ENCODE data around the gene TTLL1. TPM values are rescaled to one million over a fixed set of nuclear protein-coding genes. Genes with fewer than 3 reads are reported as not detected.

TTLL1 gene
- total and polyA plus RNA-seq, 7 donors = 2.4 to 6.4 (median 4.3) TPM

- no peak for DNase-seq
- Histone ChIP-seq H3K9me3 (no peaks in the 10 kb centered on the region), H3K27ac (no peak overlapping the region), H3K36me3 (no peaks in the 10 kb centered on the region), H3K4me1 (no peaks in the 10 kb centered on the region), H3K27me3 (no peaks in the 10 kb centered on the region), H3K4me3 (no peak overlapping the region)
- 65 to 70% methylated on average over 4 of the region's 4 CpGs for WGBS, 2 donors
- TF ChIP-seq EP300 (IDR thresholded peaks at IDR 0.05) (no peak), POLR2A (IDR thresholded peaks at IDR 0.05) (no peak), POLR2AphosphoS5 (IDR thresholded peaks at IDR 0.05) (no peak), CTCF (IDR thresholded peaks at IDR 0.05) (no peak)
- intact Hi-C loops (cut with DNase I) = no loop called here
These were observed 9.2 kb upstream of the TTLL1 start for GRCh38 chr22:43098356-43098755.

GRCh38 chr22:43096420-43096819, 7.2 kb upstream of the TTLL1 start:
- Histone ChIP-seq H3K4me1 (no peaks in the 10 kb centered on the region), H3K36me3 (no peaks in the 10 kb centered on the region), H3K27ac (no peak overlapping the region), H3K27me3 (no peaks in the 10 kb centered on the region), H3K4me3 (no peak overlapping the region), H3K9me3 (no peaks in the 10 kb centered on the region)
- intact Hi-C loops (cut with DNase I) = no loop called here
- TF ChIP-seq CTCF (IDR thresholded peaks at IDR 0.05) = no peak
- no peak for TF ChIP-seq POLR2A (IDR thresholded peaks at IDR 0.05)
- no peak for TF ChIP-seq EP300 (IDR thresholded peaks at IDR 0.05)
- no peak for TF ChIP-seq POLR2AphosphoS5 (IDR thresholded peaks at IDR 0.05)
- no peak for DNase-seq
- WGBS, 2 donors = 91% methylated on average over 8 of the region's 8 CpGs

GRCh38 chr22:43094551-43094950, 5.4 kb upstream of the TTLL1 start:
- TF ChIP-seq POLR2A (IDR thresholded peaks at IDR 0.05) (no peak), POLR2AphosphoS5 (IDR thresholded peaks at IDR 0.05) (no peak), CTCF (IDR thresholded peaks at IDR 0.05) (no peak), EP300 (IDR thresholded peaks at IDR 0.05) (no peak)
- no peak overlapping the region for H3K27ac ChIP-seq
- peaks cover 0 to 4% (median 2%) of the 10 kb centered on the region in 4 donors for H3K4me1 ChIP-seq
- WGBS, 2 donors = 25 to 66% methylated on average over 4 of the region's 4 CpGs
- no peak overlapping the region for H3K4me3 ChIP-seq
- intact Hi-C loops (cut with DNase I) = loop anchor here (5.0 kb wide), 1 partner anchor 317 kb away; no protein-coding TSS in a partner anchor
- no peaks in the 10 kb centered on the region for H3K27me3 ChIP-seq
- H3K36me3 ChIP-seq = no peaks in the 10 kb centered on the region
- DNase-seq = no peak
- H3K9me3 ChIP-seq = no peaks in the 10 kb centered on the region

- Histone ChIP-seq H3K9me3 (no peaks in the 10 kb centered on the region), H3K36me3 (no peaks in the 10 kb centered on the region), H3K4me3 (no peak overlapping the region), H3K27ac (no peak overlapping the region), H3K27me3 (no peaks in the 10 kb centered on the region), H3K4me1 (peaks cover 0 to 7% (median 5%) of the 10 kb centered on the region in 4 donors)
- no peak for DNase-seq
- 13 to 50% methylated on average over 7 of the region's 7 CpGs for WGBS, 2 donors
- no peak for TF ChIP-seq POLR2AphosphoS5 (IDR thresholded peaks at IDR 0.05)
- TF ChIP-seq POLR2A (IDR thresholded peaks at IDR 0.05) = no peak
- no peak for TF ChIP-seq EP300 (IDR thresholded peaks at IDR 0.05)
- TF ChIP-seq CTCF (IDR thresholded peaks at IDR 0.05) = no peak
- intact Hi-C loops (cut with DNase I) = loop anchor here (5.0 kb wide), 1 partner anchor 317 kb away; no protein-coding TSS in a partner anchor
These were observed 4.9 kb upstream of the TTLL1 start for GRCh38 chr22:43094085-43094484.

- intact Hi-C loops (cut with DNase I) = loop anchor here (5.0 kb wide), 1 partner anchor 315 kb away; no protein-coding TSS in a partner anchor
- no peaks in the 10 kb centered on the region for H3K36me3 ChIP-seq
- no peak for TF ChIP-seq CTCF (IDR thresholded peaks at IDR 0.05)
- no peak for TF ChIP-seq POLR2A (IDR thresholded peaks at IDR 0.05)
- no peak for TF ChIP-seq EP300 (IDR thresholded peaks at IDR 0.05)
- no peak for TF ChIP-seq POLR2AphosphoS5 (IDR thresholded peaks at IDR 0.05)
- no peaks in the 10 kb centered on the region for H3K9me3 ChIP-seq
- H3K27ac ChIP-seq = no peak overlapping the region
- peaks cover 0 to 12% (median 9%) of the 10 kb centered on the region in 4 donors for H3K4me1 ChIP-seq
- 54 to 76% methylated on average over 9 of the region's 9 CpGs for WGBS, 2 donors
- H3K27me3 ChIP-seq = no peaks in the 10 kb centered on the region
- no peak for DNase-seq
- no peak overlapping the region for H3K4me3 ChIP-seq
These were observed 2.9 kb upstream of the TTLL1 start for GRCh38 chr22:43092085-43092484.

Data from sigmoid colon (tissue), 7 donors.